SU-DHL-6 (cell line): ENCODE results near the gene APBA2.

Source experiments
- H2AFZ ChIP-seq: fragments of 200-600 bp; sonication (generic); 2 replicates; pipeline ENCODE4 v1.6.1; 2014; ENCODE audit warnings: low read depth, mild to moderate bottlenecking, moderate library complexity, mixed read lengths, antibody characterized with exemption, low read length; ENCODE audit not compliant: severe bottlenecking
- H3F3A ChIP-seq: fragments of 200-600 bp; shearing (Covaris generic); 2 replicates; pipeline ENCODE4 v1.6.0; 2016; ENCODE audit warnings: antibody characterized with exemption, mild to moderate bottlenecking; ENCODE audit not compliant: insufficient read depth
- H3K27ac ChIP-seq: fragments of 200-600 bp; sonication (generic); 2 replicates; pipeline ENCODE4 v1.5.1; 2016; ENCODE audit warnings: low read depth, mild to moderate bottlenecking, low read length, moderate library complexity, mixed read lengths
- H3K27me3 ChIP-seq: fragments of 200-600 bp; sonication (generic), shearing (Covaris generic); 2 replicates; pipeline ENCODE4 v1.6.0; 2014; ENCODE audit warnings: mild to moderate bottlenecking, low read length
- H3K36me3 ChIP-seq: fragments of 200-600 bp; sonication (generic); 2 replicates; pipeline ENCODE4 v1.6.1; 2014; ENCODE audit warnings: mild to moderate bottlenecking, low read length, mixed read lengths
- H3K4me2 ChIP-seq: fragments of 300-600, 200-600 bp; shearing (Covaris generic), sonication (generic); 2 replicates; pipeline ENCODE4 v1.6.0; 2014; ENCODE audit warnings: low read length, low read depth, mild to moderate bottlenecking; ENCODE audit not compliant: poor library complexity, severe bottlenecking
- H3K4me3 ChIP-seq: fragments of 200-600 bp; sonication (generic); 2 replicates; pipeline ENCODE4 v1.5.1; 2014; ENCODE audit warnings: antibody characterized with exemption, low read length, mild to moderate bottlenecking, mixed read lengths; ENCODE audit not compliant: insufficient read depth, poor library complexity, severe bottlenecking
- H3K79me2 ChIP-seq: fragments of 200-600 bp; sonication (generic); 2 replicates; pipeline ENCODE4 v1.6.1; 2014; ENCODE audit warnings: mild to moderate bottlenecking, low read length, moderate library complexity; ENCODE audit not compliant: insufficient read depth
- H3K9ac ChIP-seq: fragments of 200-600 bp; sonication (generic); 2 replicates; pipeline ENCODE4 v1.7.0; 2014; ENCODE audit warnings: mild to moderate bottlenecking, low read length
- H3K9me2 ChIP-seq: fragments of 200-600 bp; sonication (generic); replicated peaks from 2 replicates; pipeline ENCODE4 v1.6.1; 2014; ENCODE audit warnings: low read length; ENCODE audit not compliant: insufficient read depth
- H3K9me3 ChIP-seq: fragments of 200-600 bp; sonication (generic); 2 replicates; pipeline ENCODE4 v1.6.1; 2014; ENCODE audit warnings: low read length, mixed read lengths; ENCODE audit not compliant: insufficient read depth
- H4K20me1 ChIP-seq: fragments of 200-600 bp; sonication (generic); 2 replicates; pipeline ENCODE4 v1.6.1; 2014; ENCODE audit warnings: low read depth, mild to moderate bottlenecking, antibody characterized with exemption, low read length, moderate library complexity, mixed read lengths
- EZH2phosphoT487 ChIP-seq: fragments of 200-600 bp; sonication (generic), shearing (Covaris generic); conservative IDR thresholded peaks from 2 replicates; pipeline ENCODE4 v1.6.1; 2018; ENCODE audit warnings: mild to moderate bottlenecking, antibody characterized with exemption, low read length, moderate library complexity, mixed read lengths
- TF ChIP-seq, protein P1 (sequence below): fragments of 200-600 bp; sonication (generic); IDR thresholded peaks from one replicate; pipeline ENCODE4 v1.5.1; 2017; ENCODE audit warnings: antibody characterized with exemption, mild to moderate bottlenecking, low read length, moderate library complexity; ENCODE audit not compliant: insufficient read depth, poor library complexity, severe bottlenecking

The APBA2 gene

DNA sequence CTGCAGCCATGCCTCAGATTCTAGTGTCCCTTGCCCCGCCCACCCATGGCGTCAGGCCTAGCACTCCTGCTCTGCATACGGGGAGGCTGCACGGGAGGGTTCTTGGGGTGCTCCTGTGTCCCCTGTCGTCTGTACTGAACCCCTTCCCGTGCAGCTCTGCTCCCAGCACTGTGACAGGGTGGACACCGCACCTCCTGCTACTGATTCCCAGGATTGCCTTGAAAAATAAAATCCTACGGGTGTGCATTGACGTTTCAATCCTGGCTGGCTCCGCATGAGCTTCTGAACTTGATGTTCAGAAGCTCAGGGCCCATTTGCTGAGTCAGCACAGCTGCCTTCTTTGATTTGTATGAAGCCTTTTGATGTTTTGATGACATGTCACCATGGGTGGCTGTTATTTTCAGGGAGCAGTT is 176.4 kb downstream of the APBA2 start:
- no peaks in the 10 kb centered on the region for H3K9me2 ChIP-seq
- no peak overlapping the region for H3K4me3 ChIP-seq
- no peaks in the 10 kb centered on the region for H3K27me3 ChIP-seq
- no peak overlapping the region for H3K4me2 ChIP-seq
- no peaks in the 10 kb centered on the region for H3K79me2 ChIP-seq
- H3K9ac ChIP-seq = no peak overlapping the region
- no peak for TF ChIP-seq EZH2phosphoT487
- TF ChIP-seq, protein P1, sequence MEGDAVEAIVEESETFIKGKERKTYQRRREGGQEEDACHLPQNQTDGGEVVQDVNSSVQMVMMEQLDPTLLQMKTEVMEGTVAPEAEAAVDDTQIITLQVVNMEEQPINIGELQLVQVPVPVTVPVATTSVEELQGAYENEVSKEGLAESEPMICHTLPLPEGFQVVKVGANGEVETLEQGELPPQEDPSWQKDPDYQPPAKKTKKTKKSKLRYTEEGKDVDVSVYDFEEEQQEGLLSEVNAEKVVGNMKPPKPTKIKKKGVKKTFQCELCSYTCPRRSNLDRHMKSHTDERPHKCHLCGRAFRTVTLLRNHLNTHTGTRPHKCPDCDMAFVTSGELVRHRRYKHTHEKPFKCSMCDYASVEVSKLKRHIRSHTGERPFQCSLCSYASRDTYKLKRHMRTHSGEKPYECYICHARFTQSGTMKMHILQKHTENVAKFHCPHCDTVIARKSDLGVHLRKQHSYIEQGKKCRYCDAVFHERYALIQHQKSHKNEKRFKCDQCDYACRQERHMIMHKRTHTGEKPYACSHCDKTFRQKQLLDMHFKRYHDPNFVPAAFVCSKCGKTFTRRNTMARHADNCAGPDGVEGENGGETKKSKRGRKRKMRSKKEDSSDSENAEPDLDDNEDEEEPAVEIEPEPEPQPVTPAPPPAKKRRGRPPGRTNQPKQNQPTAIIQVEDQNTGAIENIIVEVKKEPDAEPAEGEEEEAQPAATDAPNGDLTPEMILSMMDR = no peak
- no peaks in the 10 kb centered on the region for H3K36me3 ChIP-seq
- no peaks in the 10 kb centered on the region for H4K20me1 ChIP-seq
- no peaks in the 10 kb centered on the region for H3F3A ChIP-seq
- H3K27ac ChIP-seq = no peak overlapping the region
- H2AFZ ChIP-seq = no peak overlapping the region
- H3K9me3 ChIP-seq = no peaks in the 10 kb centered on the region

DNA sequence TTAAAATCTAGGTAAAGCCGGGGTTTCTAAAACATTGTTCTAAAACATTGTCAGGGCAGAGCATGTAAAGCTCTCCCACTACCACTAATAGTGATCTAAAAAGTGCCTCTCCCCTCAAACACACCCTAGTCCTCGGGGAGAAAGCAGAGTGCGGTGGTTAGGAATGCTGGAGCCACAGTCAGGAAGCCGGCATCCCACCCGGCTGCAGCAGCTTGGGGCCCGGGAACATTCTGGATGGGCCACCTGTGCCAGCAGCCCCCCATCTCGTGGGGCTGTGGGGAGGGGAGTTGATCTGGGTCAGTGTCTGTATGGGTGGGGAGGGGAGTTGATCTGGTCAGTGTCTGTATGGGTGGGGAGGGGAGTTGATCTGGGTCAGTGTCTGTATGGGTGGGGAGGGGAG is 176.9 kb downstream of the APBA2 start:
- TF ChIP-seq, protein P1 = no peak
- no peak for TF ChIP-seq EZH2phosphoT487
- no peaks in the 10 kb centered on the region for H3K9me3 ChIP-seq
- H3F3A ChIP-seq = no peaks in the 10 kb centered on the region
- no peak overlapping the region for H3K4me2 ChIP-seq
- no peak overlapping the region for H3K27ac ChIP-seq
- H3K27me3 ChIP-seq = no peaks in the 10 kb centered on the region
- H4K20me1 ChIP-seq = no peaks in the 10 kb centered on the region
- H3K9ac ChIP-seq = no peak overlapping the region
- no peak overlapping the region for H3K4me3 ChIP-seq
- no peaks in the 10 kb centered on the region for H3K36me3 ChIP-seq
- H3K79me2 ChIP-seq = no peaks in the 10 kb centered on the region
- no peaks in the 10 kb centered on the region for H3K9me2 ChIP-seq
- H2AFZ ChIP-seq = no peak overlapping the region

DNA sequence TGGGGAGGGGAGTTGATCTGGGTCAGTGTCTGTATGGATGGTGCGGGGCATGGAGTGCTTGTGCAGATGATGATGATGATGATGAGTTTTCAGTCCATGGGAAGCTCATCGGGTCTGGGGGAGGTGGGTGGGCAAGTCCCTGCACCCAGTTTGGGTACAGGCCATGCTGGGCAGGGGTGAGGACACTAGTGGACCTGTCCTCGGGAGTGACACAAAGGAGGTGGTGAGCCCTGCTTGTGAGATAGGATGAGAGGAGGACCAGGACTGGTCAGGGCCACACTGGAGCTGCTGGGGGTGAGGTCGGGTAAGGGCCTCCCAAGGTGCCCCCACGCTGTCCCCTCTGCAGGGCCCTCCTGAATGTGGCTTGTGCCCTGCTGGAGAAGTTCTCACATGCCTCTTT is 177.9 kb downstream of the APBA2 start:
- no peaks in the 10 kb centered on the region for H3K9me3 ChIP-seq
- no peak overlapping the region for H3K4me3 ChIP-seq
- no peaks in the 10 kb centered on the region for H3F3A ChIP-seq
- no peak overlapping the region for H2AFZ ChIP-seq
- no peak overlapping the region for H3K27ac ChIP-seq
- no peaks in the 10 kb centered on the region for H3K27me3 ChIP-seq
- H3K4me2 ChIP-seq = no peak overlapping the region
- no peak overlapping the region for H3K9ac ChIP-seq
- no peaks in the 10 kb centered on the region for H3K79me2 ChIP-seq
- no peaks in the 10 kb centered on the region for H4K20me1 ChIP-seq
- TF ChIP-seq, protein P1 = no peak
- no peak for TF ChIP-seq EZH2phosphoT487
- no peaks in the 10 kb centered on the region for H3K9me2 ChIP-seq
- H3K36me3 ChIP-seq = no peaks in the 10 kb centered on the region

DNA sequence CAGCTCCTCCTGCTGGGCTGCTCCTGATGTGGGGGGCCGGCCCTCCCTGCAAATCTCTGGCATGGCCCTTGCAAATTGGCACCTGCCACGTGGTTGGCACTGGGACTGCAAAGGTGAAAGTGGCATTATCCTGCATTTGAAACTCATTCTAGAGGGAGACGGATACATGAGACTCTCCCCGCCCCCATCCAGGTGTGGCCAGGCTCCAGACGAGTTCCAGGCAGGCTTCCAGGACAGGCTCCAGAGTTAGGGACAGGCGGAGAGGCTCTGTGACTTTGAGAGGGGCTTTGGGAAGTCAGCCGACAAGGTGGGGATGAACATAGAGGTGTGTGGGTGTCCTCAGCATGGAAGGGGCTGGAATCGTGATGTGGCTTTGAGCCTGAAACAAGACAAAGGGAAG is 178.5 kb downstream of the APBA2 start:
- H3K9me2 ChIP-seq = no peaks in the 10 kb centered on the region

More for the DNA sequence above, 178.5 kb downstream of the APBA2 start:
- no peaks in the 10 kb centered on the region for H3K36me3 ChIP-seq
- H3K9ac ChIP-seq = no peak overlapping the region
- no peaks in the 10 kb centered on the region for H3F3A ChIP-seq
- H3K4me3 ChIP-seq = no peak overlapping the region
- H4K20me1 ChIP-seq = no peaks in the 10 kb centered on the region
- no peaks in the 10 kb centered on the region for H3K27me3 ChIP-seq
- no peak overlapping the region for H3K4me2 ChIP-seq
- no peaks in the 10 kb centered on the region for H3K79me2 ChIP-seq
- TF ChIP-seq EZH2phosphoT487 = no peak
- H2AFZ ChIP-seq = no peak overlapping the region
- no peaks in the 10 kb centered on the region for H3K9me3 ChIP-seq
- H3K27ac ChIP-seq = no peak overlapping the region
